Stimulated activated CD4-positive, alpha-beta T cell treated with anti-CD3 and anti-CD28 coated beads, Interleukin-1b, Interleukin-23, amount 100 ng/mL, for 4 hours (primary cell): ENCODE data around the gene MAOA.
"Not testable (repeated sequence)": the region's sequence is repeated elsewhere in the genome, so short reads cannot be mapped to it uniquely, and the experiment has no call there.

Experiments used
- DNase-seq, 2 donors: peaks; one replicate each; pipeline ENCODE4 v3.0.0-alpha.2; 2020; ENCODE audit warnings: low read depth in 2 of 2

The MAOA gene

DNA sequence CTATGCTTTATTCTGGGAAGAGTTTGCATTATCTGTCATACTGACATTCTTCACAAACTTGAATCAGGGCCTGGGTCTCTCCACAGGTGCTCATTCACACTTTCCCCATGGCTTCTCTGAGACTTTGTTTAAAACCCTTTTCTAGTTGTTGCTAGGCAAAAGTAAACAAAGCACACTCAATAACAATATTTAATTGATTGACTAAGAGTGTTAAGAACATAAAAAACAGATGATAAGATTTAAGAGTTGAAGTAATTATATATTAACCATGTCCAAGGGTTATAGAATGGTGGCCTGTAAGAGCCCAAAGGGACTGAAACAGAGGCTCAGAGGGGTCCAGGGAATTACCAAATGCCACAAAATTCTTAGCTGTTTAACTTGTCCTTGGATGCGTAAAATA lies 7.1 kb downstream of the MAOA start:
- DNase-seq: no peak

DNA sequence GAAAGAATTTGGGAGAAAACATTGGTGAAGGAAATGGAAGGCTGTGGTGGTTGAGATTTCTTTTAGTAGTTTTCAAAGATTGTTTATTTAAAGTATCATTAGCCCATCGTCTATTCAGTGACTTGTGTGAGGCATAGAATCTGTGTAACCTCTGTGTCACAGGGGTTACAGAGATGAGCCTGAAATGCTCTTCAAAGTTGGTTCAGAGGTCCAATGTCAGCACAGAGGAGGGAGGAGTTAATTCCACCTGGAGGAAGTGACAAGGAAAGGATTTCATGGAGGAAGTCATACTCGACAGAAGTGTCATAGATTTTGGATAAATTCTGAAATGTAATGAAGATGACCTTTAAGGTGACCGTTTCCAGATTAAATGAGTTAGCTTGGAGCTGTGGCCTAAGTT lies 8.2 kb downstream of the MAOA start:
- no peak for DNase-seq

DNA sequence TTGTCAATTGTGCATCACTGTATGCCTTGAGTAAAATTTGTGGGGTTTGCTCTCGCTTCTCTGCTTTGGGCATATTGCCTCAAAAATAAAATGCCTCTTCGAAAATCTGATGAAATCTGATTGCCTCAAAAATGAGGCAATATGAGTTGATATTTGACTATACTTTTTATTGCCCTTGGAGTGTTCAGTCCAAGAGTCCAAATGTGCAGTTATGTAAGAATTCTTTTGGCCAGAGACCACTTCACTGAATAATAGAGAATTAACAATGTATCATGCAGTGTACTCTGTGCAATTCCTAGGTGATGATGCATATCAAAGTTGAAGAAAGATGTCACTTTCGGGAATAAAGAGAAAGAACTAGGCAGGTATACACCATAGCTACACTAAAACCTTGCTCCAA lies 8.6 kb downstream of the MAOA start:
- no peak for DNase-seq

DNA sequence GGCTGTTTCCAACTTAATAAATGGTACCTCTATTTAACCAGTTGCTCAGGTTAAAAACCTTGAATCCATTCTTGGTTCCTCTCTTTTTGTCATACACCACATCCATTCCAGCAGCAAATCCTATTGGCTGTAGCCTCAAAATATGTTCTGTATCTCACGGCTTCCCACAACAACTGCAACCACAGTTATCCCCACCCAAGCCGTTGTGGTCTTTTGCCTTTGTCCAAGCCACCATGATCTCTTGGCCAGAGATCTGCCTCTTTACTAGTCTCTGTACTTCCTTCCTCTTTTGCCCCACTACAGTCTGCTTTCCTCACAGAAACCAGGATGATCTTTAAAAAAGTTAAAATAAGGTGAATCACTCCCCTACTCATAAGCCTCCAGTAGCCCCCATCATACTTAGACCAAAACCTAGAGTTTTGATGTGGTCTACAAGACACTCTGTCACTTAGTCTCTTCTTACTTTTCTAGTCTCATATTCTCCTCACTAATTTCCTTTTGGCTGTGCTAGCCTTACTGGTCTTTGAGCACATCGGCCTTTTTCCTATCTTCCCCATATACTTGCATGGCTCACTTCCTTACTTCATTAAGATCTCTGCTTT lies 10.3 kb downstream of the MAOA start:
- no peak for DNase-seq

DNA sequence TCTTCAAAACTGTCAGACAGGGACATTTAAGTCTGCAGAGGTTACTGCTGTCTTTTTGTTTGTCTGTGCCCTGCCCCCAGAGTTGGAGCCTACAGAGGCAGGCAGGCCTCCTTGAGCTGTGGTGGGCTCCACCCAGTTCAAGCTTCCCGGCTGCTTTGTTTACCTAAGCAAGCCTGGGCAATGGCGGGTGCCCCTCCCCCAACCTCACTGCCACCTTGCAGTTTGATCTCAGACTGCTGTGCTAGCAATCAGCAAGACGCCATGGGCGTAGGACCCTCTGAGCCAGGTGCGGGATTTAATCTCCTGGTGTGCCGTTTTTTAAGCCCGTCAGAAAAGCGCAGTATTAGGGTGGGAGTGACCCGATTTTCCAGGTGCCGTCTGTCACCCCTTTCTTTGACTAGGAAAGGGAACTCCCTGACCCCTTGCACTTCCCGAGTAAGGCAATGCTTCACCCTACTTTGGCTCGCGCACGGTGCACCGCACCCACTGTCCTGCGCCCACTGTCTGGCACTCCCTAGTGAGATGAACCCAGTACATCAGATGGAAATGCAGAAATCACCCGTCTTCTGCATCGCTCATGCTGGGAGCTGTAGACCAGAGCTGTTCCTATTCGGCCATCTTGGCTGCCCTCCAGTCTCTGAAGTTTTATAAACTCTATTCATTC lies 20.0 kb downstream of the MAOA start:
- not testable (repeated sequence) for DNase-seq

DNA sequence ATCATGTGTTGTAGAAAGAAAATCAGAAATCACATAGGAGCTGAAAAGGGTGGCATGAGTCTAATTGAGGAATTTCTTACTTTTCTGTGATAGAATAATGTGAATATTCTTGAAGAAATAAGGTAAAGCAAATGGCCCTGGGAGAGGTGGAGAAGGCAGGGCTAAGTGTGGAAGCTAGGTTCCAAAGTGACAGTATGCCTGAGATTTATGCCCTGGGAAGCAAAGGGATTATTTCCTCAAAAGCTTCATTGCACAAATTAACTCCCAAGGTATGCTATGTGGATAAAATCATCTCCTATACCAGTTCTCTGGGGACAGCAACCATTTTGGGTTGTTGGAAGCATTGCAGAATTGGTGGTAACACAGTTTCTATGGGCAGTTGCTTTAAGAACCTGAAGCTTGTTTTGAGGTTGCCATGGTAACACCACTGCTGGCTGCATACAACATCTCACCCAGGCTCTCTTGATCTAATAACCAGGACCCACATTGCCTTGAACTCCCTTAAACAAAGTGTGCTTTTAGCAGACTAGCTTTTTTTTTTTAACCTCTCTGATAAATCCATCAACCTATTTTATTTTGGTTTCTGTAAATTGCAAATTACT lies 21.0 kb downstream of the MAOA start:
- no peak for DNase-seq

DNA sequence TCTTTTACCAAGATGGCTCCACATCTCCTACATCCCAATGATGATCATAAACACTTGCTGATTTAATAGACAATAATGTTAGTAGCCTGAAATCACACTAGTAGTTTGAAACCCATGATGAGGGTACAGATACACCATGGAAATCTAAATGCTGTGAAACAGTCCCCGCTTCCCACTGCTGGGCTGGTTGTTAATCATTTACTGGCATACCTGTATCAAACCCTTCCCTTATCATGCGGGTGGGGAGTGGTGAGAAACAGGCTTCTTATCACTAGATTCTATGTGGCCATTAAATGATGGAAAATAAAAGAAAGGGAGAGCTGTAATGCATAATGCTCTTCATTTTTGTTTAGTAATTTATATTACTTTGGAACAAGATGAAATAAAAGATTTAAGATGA lies 21.9 kb downstream of the MAOA start:
- no peak for DNase-seq

DNA sequence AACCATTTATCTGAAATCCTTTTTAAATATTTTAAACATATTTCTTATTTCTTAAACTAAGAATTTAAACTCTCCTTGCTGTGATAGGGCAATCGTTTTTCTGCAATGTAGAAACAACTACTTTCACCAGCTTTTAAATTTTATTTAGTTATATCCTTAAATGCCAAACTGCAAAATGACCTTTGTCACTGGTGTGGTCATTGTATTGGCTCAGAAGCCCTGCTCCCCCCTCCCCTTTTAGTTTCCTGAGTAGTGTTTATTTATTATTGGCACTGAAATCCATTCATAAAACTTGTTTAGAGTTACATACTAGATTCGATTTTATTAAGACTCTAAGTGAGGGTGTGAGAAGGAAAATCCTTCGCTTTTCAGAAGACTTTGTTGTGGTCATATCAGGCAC lies 23.0 kb downstream of the MAOA start:
- DNase-seq: no peak

DNA sequence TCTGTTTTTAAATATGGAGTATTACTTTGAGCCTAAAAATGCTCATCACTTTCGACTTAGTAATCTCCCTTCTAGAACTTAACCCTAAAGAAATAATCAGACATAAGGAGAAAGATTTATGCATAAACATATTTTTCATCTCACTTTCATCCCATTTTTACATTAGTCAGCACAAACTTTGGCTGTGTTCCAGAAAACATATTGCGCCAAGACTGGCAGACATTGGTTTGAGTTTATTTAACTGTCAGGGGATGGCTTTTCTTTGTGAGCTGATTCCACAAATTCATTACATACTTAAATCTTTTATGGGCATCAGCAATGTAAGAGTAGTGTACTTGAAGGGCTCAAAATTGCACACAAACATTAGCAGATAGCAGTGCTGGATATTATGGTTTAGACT lies 23.7 kb downstream of the MAOA start:
- no peak for DNase-seq

DNA sequence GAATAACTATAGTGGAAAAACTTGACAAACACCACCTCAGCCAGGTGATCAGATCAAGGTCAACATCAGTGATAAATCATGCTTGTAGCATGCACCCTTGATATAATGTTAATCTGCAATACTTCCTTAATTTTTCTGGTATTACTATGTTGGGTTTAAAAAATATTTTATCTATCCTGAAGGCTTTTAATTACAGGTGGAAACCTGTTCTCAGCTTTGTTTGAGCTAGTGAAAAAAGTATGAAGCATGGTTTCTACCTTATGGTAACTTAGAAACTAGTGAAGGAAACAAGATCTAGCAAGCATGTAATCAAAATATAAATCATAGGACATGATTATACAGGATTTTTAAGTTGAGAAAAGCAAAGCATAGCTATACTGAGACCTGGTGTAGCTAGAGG lies 26.6 kb downstream of the MAOA start:
- DNase-seq: no peak

DNA sequence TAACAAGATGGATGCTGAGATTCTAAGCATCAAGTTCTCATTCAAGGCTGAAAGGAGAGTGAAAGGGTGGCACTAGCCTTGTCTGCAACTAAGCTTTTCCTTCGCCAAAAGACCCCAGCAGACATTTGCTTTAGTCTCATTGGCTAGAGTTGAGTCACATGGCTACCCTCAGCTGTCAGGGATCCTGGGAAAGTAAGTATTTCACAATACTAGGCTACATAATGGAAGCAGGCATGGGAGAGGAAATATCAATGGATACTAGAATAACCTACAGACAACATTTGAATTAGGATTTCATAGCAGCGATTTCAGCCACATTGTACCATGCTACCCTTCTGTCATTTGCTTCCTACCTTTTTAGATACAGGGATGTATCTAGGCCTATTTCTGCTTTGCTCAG lies 29.1 kb downstream of the MAOA start:
- DNase-seq: no peak

DNA sequence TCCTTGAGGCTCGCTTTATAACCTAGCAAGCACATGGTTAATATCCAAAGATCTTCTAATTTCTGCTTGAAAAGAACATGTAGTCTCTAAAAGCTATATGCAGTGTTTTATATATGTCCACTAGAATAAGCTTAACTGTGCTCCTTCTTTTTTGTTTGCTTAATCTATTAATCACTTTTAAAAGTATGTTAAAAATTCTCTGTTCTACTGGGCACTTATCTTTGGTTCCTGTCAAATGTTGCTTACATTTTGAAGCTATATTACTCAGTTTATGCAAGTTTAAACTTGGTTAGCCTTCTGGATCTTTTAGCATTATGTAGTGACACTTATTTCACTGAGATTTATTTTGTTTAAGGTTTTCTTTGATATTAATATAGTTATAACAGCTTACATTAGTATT lies 32.5 kb downstream of the MAOA start:
- DNase-seq: no peak

DNA sequence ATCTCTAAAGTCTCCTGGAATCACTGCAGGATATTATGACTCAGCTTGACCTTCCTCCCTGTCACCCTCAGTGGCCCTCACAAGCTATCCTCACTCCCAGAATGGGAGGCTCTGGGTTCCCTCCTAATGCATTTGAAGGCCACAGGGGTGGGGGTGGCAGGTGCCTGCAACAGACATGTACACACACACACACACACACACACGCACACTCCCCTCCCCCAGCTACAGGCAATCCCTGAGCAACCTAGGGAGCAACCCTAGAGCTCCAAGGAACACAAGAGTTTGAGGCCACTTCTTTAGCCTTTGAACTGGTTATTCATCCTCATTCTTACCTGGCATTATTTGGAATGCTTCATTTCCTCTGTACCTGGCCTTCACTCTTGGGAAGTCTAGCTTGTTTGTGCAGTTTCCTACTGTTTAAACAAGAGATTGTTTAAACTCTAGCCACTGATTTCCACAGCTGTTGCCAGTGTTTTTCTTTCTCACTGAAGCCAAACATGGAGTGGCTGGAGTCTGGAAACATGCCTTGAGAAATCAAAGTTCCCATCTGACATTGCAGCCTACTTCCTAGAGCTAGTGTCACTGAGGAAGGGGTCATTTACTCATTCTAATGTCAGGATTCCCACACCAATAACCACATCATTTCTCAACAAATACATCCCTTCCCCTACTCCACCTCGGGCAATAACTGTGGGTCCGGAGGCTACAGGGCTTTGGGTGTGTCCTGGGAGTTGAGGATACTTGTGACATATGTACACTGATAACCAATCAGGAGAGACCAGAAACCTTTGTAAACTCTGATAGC lies 37.7 kb downstream of the MAOA start:
- no peak for DNase-seq

DNA sequence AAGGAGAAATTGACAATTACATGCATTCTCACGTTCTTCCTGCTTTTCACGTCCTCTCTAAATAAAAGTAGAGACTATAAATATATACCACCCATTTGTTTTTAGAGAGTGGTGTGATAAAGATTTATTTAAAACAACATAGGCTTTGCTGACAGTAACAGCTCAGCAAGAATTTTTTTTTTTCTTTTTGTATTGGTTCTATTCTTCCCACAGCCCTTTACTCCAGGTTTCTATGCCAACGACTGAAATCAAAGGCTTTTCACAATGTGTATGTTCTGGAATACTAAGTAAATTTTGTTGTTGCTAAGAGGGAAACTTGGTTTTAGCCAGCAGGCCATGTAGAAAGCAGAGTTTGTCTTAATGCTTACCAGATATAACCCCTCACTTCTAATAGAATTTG lies 43.4 kb downstream of the MAOA start:
- DNase-seq: no peak

DNA sequence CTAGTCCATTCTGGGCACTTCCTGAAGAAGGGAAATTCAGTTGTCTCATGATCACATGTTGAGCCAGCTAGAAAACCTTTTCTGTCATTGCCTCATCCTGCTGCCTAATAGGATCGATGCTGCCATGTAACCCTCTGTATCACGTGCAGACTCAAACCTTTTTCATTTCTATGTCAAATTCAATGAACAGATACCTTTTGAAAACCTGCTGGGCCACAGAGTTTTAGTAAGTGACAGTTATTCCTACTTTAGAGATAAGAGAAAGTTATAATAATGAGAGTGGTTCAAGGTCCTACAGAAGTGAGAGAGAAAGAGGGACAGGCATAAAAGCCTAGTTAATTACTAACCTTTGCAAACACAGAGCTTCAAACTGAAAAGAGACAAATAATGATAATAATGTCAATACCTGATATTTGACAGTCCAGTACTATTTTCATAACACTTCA lies 46.0 kb downstream of the MAOA start:
- no peak for DNase-seq

DNA sequence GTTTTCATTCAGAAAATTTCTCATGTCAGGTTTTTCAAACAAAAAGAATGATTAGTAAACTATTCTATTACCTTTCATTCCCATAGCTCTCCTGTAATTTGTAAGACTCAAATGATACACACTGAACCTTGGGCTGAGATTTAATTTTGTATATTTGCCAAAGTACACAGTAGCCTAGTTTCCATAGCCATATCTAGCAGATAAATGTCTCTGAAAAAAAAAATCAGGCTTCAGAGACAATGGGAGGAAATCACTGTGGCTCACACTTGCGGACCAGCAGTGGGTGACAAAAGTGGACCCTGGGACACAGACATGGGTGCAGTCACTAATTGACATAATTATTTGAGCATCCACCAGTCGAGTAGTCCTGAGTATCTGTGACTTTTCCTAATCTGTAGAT lies 46.6 kb downstream of the MAOA start:
- no peak for DNase-seq

DNA sequence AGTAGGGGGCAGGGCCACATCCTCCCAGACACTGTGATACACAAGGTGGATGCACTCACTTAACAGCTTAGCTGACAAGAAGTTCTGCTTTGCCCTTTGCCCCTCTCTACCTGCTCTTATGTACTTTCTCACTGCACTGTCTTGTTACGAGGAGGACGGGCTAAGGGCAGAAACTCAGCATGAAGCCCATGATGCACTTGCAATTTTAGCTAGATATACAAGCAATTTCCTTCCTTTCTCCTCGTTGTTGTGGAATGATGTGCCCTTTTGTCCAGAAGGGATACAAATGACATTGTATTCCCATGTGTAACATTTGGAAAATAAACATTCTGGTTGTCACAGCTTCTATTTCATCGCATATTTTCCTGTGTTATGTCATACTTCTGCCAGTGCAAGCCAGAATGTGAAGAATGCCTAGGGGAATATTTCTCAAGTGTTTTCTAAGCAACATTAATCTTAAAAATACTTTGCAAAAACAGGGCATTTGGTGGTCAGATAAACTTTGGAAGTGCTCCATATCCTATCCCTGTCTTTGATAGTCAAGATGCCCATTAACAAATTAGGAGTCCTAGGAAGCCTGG lies 47.2 kb downstream of the MAOA start:
- no peak for DNase-seq

DNA sequence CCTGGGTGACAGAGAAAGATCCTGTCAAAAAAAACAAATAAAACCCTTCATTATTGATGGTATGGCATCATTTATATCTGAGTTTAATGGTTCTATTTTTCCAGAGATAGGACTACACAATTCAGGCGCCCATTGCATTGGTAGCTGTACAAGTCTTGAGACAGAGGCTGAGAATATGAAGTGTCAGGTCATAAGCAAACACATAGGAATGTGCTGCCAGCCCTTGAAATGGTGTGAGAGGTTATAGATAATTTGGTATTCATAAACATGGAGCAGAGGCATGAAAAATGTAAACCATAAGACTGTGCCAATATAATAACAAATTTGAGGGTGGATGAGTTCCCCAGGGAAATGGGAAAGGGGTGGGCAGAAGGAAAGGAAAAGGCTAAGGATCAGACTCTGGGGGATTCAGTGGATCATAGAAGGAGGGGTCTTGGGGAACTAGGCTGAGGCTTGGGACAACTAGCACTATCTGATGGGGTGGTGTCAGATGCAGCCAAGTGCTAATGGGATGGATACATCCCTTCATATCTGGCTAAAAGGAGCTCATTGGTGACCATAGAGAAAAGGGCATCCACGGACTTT lies 50.8 kb downstream of the MAOA start:
- no peak for DNase-seq

DNA sequence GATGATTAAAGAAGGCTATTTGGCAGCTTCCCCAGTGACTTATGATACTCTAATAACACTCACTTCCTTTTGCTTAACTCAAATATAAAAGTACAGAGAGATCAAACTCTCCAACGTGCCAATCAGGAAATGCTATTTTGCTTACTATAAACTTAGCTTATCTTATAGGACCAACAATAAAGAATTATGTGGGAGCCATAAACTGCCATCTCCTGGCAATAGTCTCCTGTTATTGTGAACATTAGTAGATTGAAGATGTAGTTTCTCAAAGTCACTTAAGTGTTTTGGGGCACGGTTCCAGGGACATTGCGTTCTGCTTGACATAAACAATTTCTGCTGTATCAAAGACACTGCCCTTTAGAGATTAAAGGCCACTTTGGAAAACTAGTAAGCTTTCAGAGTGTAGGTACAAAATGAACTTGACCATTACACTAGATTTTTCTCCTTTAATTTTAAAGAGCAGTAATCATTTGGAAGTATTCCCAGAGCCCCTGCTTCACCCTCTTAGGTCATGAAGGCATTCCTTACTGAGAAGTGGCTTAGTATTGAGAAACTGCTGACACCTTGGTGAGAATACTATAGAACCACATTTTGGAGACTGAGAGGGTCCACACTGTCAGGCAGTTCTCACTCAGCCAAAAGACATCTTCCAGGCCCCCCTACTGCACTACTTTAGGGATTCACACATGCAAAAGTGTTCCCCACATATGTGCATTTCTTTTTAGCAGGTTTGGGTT lies 51.9 kb downstream of the MAOA start:
- DNase-seq: no peak

DNA sequence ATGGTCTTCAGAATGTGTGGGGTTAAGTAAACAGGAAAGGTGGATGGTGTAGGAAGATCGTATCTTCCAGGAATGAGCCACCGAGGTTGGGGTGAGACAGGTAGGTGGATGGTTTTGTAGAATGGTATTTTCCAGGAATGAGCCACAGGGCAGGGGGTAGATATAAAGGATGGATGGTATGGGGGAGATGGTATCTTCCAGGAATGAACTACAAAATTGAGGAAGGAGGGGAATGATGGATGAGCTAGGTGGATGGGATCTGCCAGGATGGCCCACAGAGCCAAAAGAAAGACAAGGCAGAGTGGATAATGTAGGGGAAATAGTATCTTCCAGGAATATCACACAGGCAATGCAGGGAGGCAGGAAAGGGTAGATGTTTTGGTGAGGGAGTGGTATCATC lies 60.0 kb downstream of the MAOA start:
- no peak for DNase-seq

DNA sequence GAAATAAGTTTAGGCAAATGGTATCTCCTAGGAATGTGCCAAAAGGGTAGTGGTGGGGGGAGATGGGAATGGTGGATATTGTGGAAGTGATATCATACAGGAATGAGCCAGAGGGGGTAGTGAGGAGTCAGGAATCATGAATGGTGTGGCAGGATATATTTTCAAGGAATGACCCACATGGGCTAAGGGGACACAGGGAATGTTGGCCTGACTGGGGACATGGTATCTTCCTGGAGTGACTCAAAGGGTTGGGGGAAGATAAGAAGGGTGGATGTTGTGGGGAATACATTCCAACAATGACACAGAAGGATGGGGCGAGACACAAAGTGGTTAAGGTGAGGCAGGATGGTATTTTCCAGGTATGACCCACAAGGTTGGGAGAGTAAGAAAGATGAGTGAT lies 60.6 kb downstream of the MAOA start:
- no peak for DNase-seq
